Osteoblast (primary cell): Measurements from ENCODE around the gene GAB4. TPM values are rescaled to one million over a fixed set of nuclear protein-coding genes. Genes with fewer than 3 reads are reported as not detected.

Experiments used
- DNase-seq: peaks from one replicate; pipeline ENCODE4 v3.0.0; 2011; ENCODE audit warnings: low spot score, mixed read lengths; ENCODE audit not compliant: insufficient read length; ENCODE audit errors: missing footprints
- H2AFZ ChIP-seq: 2 replicates; pipeline ENCODE4 v1.6.0; 2011; ENCODE audit warnings: mild to moderate bottlenecking, low read length
- H3K27ac ChIP-seq: 2 replicates; pipeline ENCODE4 v1.5.1; 2011; ENCODE audit warnings: mild to moderate bottlenecking, low read depth, low read length, moderate library complexity
- H3K27me3 ChIP-seq: 2 replicates; pipeline ENCODE4 v1.6.0; 2012; ENCODE audit warnings: mild to moderate bottlenecking, control low read depth, inconsistent platforms, low read length, moderate library complexity; ENCODE audit not compliant: insufficient read depth
- H3K36me3 ChIP-seq: 2 replicates; pipeline ENCODE4 v1.5.1; 2011; ENCODE audit warnings: mild to moderate bottlenecking, low read length, control low read depth, moderate library complexity; ENCODE audit not compliant: insufficient read depth
- H3K4me1 ChIP-seq: 2 replicates; pipeline ENCODE4 v1.5.1; 2011; ENCODE audit warnings: mild to moderate bottlenecking, low read length, control low read depth, moderate library complexity; ENCODE audit not compliant: insufficient read depth
- H3K4me2 ChIP-seq: 2 replicates; pipeline ENCODE4 v1.6.0; 2011; ENCODE audit warnings: mild to moderate bottlenecking, low read length; ENCODE audit not compliant: insufficient read depth
- H3K4me3 ChIP-seq: fragments of 200-600 bp; sonication (generic); 3 replicates; pipeline ENCODE4 v1.5.1; 2012; ENCODE audit warnings: mild to moderate bottlenecking, low read length, inconsistent platforms; ENCODE audit not compliant: insufficient read depth
- H3K79me2 ChIP-seq: 2 replicates; pipeline ENCODE4 v1.6.0; 2012; ENCODE audit warnings: mild to moderate bottlenecking, low read length, control low read depth, inconsistent platforms; ENCODE audit not compliant: insufficient read depth
- H3K9me3 ChIP-seq: 2 replicates; pipeline ENCODE4 v1.5.1; 2011; ENCODE audit warnings: low read depth, low read length, control low read depth
- H4K20me1 ChIP-seq: 2 replicates; pipeline ENCODE4 v1.6.0; 2012; ENCODE audit warnings: mild to moderate bottlenecking, low read length, control low read depth; ENCODE audit not compliant: insufficient read depth
- total RNA-seq: library from RNA; depleted of rRNA; stranded (reverse); fragments of >200 nt; gene quantifications from 2 replicates; pipeline ENCODE4 v1.2.3, GENCODE V29; 2012
- TF ChIP-seq, protein P1 (sequence below): IDR thresholded peaks from 2 replicates; pipeline ENCODE4 v1.5.1; 2011; ENCODE audit warnings: mild to moderate bottlenecking, low read depth, low read length, moderate library complexity; ENCODE audit errors: extremely low read depth

Gene GAB4
- total RNA-seq, 1 donor = not detected

DNA sequence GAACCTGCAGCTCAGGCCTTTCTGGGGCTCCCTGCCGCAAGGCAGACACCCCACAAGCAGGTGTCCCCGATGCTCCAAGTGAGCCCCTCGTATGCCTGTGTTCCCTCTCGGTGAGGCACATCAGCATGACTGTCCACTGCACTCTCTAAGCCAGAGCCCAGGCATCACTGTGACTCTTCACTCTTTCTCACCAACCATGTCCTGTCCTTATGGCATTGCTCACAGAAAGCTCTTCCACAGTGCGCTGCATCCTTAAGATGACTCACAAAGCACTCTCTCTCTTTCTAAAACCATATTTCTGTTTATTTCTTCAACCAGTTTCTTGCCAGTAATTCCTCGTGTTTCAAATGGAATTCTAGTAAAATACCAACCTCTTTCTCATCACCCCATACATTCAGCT, 18.1 kb downstream of the GAB4 start:
- no peaks in the 10 kb centered on the region for H4K20me1 ChIP-seq
- no peak for DNase-seq

DNA sequence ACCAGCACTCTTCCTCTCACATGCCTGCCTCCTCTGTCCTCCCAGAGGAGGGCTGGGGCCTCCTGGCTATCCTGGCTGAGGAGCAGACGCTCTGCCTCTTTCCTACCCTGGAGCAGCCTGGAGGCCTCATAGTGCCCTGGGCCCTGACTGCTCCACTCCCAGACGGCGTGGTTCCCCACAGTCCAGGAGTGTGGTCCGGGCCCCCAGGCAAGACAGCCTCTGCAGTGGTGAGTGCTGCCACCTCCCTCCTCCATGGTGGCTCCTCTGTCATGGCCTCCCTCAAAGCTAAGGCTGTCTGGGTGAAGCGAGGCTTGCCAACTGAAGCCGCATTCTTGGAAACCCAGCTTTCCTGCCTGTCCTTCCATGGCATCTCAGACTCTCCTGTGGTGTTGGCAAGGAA, 19.8 kb downstream of the GAB4 start:
- Histone ChIP-seq H3K4me1 (no peaks in the 10 kb centered on the region), H3K27ac (no peak overlapping the region), H3K4me2 (no peak overlapping the region), H2AFZ (no peak overlapping the region), H3K4me3 (no peak overlapping the region), H3K36me3 (no peaks in the 10 kb centered on the region), H3K79me2 (no peaks in the 10 kb centered on the region), H4K20me1 (no peaks in the 10 kb centered on the region), H3K9me3 (peaks cover 2% of the 10 kb centered on the region), H3K27me3 (no peaks in the 10 kb centered on the region)
- DNase-seq = no peak
- TF ChIP-seq, protein P1, sequence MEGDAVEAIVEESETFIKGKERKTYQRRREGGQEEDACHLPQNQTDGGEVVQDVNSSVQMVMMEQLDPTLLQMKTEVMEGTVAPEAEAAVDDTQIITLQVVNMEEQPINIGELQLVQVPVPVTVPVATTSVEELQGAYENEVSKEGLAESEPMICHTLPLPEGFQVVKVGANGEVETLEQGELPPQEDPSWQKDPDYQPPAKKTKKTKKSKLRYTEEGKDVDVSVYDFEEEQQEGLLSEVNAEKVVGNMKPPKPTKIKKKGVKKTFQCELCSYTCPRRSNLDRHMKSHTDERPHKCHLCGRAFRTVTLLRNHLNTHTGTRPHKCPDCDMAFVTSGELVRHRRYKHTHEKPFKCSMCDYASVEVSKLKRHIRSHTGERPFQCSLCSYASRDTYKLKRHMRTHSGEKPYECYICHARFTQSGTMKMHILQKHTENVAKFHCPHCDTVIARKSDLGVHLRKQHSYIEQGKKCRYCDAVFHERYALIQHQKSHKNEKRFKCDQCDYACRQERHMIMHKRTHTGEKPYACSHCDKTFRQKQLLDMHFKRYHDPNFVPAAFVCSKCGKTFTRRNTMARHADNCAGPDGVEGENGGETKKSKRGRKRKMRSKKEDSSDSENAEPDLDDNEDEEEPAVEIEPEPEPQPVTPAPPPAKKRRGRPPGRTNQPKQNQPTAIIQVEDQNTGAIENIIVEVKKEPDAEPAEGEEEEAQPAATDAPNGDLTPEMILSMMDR = no peak

More for the DNA sequence above, 18.1 kb downstream of the GAB4 start:
- TF ChIP-seq, protein P1 = no peak
- no peaks in the 10 kb centered on the region for H3K36me3 ChIP-seq
- H3K79me2 ChIP-seq = no peaks in the 10 kb centered on the region
- no peak overlapping the region for H2AFZ ChIP-seq
- no peak overlapping the region for H3K27ac ChIP-seq
- H3K9me3 ChIP-seq = no peaks in the 10 kb centered on the region
- H3K4me3 ChIP-seq = no peak overlapping the region
- no peaks in the 10 kb centered on the region for H3K4me1 ChIP-seq
- no peak overlapping the region for H3K4me2 ChIP-seq
- H3K27me3 ChIP-seq = no peaks in the 10 kb centered on the region

DNA sequence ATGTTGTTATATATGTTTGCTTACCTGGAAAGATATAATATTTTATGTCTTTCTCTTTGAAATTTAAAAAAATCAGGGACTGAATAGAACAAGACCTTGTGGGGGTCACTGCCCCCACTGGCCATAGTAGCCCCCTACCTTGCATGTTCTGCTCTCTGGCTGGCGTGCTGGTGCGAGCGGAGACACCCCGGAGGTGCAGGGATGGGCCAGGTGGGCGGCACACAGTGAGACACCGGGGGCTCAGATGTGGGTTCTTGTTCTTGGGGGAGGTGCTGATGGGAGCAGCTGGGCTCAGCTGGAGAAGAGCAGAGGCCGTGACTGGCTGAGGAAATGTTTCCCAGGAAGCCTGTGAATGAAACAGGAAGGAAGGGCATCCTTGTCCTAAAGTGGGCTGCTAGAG, 20.2 kb downstream of the GAB4 start:
- peaks cover 2% of the 10 kb centered on the region for H3K9me3 ChIP-seq
- TF ChIP-seq, protein P1 = no peak
- no peaks in the 10 kb centered on the region for H3K4me1 ChIP-seq
- H2AFZ ChIP-seq = no peak overlapping the region
- H3K27me3 ChIP-seq = no peaks in the 10 kb centered on the region
- no peak for DNase-seq
- no peaks in the 10 kb centered on the region for H3K79me2 ChIP-seq
- no peaks in the 10 kb centered on the region for H3K36me3 ChIP-seq
- no peak overlapping the region for H3K4me2 ChIP-seq
- H3K4me3 ChIP-seq = no peak overlapping the region
- H4K20me1 ChIP-seq = no peaks in the 10 kb centered on the region
- no peak overlapping the region for H3K27ac ChIP-seq

DNA sequence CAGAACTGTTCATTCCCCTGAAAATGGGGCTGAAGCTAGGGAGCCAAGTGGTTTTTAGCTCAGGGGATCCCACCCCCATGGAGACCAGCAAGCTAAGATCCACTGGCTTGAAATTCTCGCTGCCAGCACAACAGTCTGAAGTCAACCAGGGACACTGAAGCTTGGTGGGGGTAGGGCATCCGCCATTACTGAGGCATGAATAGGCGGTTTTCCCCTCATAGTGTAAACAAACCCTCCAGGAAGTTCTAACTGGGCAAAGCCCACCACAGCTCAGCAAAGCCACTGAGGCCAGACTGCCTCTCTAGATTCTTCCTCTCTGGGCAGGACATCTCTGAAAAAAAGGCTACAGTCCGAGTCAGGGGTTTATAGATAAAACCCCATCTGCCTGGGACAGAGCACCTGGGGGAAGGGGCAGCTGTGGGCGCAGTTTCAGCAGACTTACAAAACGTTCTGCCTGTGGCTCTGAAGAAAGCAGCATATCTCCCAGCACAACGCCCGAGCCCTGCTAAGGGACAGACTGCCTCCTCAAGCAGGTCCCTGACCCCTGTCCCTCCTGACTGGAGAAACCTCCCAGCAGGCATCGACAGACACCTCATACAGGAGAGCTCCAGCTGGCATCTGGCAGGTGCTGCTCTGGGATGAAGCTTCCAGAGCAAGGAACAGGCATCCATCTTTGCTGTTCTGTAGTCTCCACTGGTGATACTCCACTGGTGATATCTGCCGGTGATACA, 32.7 kb downstream of the GAB4 start:
- Histone ChIP-seq H3K4me1 (no peaks in the 10 kb centered on the region), H3K27ac (no peak overlapping the region), H3K9me3 (no peaks in the 10 kb centered on the region), H3K36me3 (no peaks in the 10 kb centered on the region), H3K4me3 (no peak overlapping the region), H3K4me2 (no peak overlapping the region), H4K20me1 (no peaks in the 10 kb centered on the region), H2AFZ (no peak overlapping the region), H3K79me2 (no peaks in the 10 kb centered on the region), H3K27me3 (no peaks in the 10 kb centered on the region)
- TF ChIP-seq, protein P1 = no peak
- no peak for DNase-seq
